ENCODE results near the gene PDLIM7.
A peak's percentile ranks its signal among the peaks of the same experiment; 100 is the strongest.
"Not testable (repeated sequence)": the region's sequence is repeated elsewhere in the genome, so short reads cannot be mapped to it uniquely, and the experiment has no call there.

PDLIM7 gene, protein sequence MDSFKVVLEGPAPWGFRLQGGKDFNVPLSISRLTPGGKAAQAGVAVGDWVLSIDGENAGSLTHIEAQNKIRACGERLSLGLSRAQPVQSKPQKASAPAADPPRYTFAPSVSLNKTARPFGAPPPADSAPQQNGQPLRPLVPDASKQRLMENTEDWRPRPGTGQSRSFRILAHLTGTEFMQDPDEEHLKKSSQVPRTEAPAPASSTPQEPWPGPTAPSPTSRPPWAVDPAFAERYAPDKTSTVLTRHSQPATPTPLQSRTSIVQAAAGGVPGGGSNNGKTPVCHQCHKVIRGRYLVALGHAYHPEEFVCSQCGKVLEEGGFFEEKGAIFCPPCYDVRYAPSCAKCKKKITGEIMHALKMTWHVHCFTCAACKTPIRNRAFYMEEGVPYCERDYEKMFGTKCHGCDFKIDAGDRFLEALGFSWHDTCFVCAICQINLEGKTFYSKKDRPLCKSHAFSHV

GRCh38 chr5:177497292-177498012, at the start of gene PDLIM7:
PDLIM7 (minus strand) TSS chr5:177497604; CDS start chr5:177496512, 1,092 bp downstream.
- DNase-seq, result peak; percentile 85

- no peak for DNase-seq
Observed at GRCh38 chr5:177546258-177546741, 48.9 kb upstream of the PDLIM7 start.

DNA sequence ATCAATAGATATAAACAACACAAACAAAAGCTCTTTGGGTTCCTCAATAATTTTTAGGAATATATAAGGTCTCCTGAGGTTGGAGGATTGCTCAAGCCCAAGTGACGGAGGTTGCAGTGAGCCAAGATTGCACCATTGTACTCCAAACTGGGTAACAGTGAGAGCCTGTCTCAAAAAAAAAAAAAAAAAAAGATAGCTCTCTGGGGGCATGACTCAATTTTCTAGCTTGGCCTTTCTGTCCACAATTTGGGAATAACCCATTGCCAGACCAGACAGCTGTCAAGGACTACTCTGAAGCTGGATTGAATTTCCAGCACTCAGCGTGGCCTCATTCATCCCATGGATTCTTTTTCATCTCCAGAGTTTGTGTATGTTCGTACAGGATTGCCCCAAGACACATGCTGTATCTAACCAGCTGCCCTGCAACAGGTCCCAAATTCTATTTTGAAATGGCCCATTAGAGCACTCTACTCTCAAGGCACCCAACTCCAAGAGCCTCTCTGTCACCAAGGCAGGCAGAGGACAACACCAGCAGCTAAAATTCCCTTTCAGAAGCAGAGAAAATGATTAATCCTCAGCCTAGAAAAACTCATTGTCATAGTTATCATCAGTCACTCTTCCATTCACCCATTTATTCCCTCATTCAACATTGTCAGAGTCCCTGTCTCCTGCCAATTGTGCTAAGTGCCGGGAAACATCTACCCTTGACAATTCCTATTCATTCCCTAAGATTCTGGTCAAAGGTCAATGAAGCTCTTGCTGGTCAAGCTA, 48.3 kb upstream of the PDLIM7 start:
- no peak for DNase-seq

DNA sequence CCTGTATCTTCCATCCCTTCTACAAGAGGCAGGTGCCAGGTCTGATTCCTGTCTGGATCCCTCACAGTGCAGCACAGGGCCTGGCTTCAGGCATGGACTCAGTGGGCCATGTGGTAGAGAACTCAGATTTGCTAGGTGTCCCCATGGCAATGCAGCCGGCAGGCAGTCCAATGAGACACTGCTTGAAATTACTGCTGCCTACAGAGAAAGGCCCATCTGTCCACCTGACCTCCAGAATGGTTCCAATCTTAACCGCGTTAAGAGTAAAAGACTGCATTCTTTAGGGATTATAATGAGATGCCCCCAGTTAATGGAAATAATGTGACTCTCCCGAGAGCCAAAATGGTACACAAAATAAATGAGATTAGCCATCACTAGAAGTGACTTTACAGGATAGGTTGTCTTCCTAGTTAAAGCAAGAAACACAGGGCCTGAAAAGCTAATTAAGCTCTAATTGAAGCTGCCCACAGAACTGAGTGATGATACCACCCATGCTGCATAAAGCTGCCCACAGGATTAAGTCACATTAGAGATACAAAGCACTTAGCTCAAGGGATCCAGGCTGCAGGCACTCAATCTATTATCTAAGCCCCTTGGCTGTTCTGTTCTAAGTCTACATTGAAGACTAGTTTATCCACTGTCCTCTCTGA, 45.5 kb upstream of the PDLIM7 start:
- no peak for DNase-seq

- no peak for DNase-seq
Observed at GRCh38 chr5:177540438-177540837, 43.0 kb upstream of the PDLIM7 start.

- no peak for DNase-seq
Observed at GRCh38 chr5:177539411-177539810, 42.0 kb upstream of the PDLIM7 start.

DNA sequence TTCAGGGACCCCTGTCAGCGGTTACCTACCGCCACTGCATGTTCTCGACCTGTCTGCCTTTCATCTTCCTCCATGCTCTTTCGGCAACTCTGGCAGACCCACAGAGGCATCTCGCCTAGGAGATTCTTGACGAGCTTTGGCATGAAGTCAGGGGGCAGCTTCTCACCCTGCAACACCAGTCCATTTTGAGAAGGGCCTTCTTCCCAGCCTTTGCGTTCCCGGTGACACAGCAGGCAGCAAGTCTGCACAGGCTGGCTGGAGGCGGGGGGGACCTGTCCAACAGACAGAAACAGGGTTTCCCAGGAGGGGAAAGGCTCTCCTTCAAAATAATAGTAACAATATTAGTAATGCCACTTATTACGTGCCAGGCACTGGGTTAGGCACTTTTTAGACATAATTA, 41.5 kb upstream of the PDLIM7 start:
- no peak for DNase-seq

DNA sequence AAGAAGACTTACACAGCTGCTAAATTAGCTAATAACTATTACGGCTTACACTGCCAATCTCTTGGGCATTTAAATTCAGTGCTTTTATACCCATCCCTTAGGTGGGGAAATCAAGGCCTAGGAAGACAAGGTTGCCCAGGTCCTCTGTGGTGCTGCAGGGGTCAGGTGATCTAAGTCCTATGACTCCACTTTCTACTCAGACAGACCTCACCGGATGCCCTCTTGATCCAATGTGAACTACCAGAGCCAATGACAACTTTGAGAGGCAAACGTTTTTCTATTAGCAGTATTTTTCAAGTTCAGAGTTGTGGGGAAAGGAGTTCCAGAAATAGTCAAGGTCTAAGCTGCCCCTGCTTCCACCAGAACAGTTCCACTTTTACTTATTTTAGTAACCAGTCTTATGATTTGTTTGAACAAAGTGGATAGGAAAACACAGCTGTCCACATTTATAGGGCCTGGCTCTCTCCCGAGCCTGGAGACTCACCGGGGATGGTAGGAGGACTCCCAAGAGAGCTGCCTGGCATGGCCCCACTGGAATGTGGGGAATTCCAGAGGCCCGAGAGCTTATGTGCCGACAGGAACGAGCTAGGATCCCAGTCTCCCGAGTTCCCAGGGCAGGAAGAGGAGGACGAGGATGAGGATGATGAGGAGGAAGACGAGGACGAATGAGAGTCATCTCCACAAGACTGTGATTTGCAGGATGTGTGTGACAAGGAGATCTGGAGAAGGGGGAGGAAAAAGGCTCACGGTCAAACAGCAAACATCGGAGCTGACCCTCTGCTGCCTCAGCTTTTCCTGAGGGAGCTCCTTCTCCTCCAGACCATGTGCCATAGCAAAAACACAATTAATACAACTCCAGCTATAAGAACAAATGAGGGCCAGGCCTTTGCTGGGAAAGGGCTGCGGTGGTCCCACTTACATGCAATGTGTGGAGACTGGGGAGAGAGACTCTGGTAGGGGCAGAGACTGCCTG, 40.3 kb upstream of the PDLIM7 start:
- no peak for DNase-seq

GRCh38 chr5:177536386-177536785, 39.0 kb upstream of the PDLIM7 start:
- DNase-seq, result no peak

- no peak for DNase-seq
Observed at GRCh38 chr5:177535125-177535524, 37.7 kb upstream of the PDLIM7 start.

- not testable (repeated sequence) for DNase-seq
Observed at GRCh38 chr5:177534433-177534832, 37.0 kb upstream of the PDLIM7 start.

DNA sequence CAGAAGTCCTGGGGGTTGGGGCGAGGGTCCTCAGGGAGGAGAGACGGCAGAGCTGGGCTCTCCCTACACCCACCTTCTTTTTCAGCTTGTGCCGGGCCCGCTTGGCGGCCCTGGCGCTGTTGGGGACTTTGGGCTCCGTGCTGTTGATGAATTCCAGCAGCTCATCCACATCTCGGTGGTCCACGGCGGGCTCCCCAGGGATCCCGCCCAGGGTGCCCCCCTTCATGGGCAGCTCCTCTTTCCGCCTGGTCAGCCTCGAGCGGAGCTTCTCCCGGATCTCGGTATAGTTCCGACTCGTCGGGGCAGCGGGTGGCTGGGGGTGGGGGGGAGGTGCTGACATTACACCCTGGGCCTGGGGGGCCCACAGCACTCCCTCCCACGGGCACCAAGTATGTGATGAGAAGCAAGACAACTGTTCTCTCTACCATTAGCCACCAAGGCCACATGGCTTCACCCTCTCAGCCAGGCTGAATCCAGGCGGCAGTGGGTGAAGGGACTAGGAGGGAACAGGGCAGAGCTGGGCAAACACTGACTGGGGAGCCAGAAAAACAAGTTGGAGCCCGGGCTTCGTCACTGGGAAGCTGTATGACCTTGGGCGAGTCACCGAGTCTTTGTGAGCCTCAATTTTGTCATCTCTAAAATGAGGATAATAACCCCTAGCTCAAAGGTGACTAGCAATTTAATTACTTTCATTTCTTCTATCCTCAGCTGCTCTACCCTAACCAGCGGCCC, 34.0 kb upstream of the PDLIM7 start:
- no peak for DNase-seq

DNA sequence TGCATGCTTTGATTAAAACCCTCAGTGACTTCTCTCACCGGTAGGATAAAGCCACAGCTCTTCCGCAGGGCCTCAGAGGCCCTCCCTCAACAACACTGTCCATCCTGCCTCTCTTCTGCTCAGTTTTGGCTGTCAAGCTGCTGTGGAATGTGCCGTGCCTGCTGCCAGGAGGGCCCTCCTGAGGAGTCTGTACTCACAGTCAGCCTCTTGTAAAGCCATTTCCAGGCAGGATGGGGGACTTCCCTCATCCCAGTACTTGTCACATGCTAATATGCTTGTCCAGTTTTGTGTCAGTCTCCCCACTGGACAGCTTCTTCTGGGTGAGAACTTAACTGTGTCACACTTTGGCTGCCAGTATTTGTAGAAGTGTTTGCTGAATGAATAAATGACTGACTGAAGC, 33.2 kb upstream of the PDLIM7 start:
- DNase-seq, result no peak

- no peak for DNase-seq
Observed at GRCh38 chr5:177529247-177530203, 32.1 kb upstream of the PDLIM7 start.

DNA sequence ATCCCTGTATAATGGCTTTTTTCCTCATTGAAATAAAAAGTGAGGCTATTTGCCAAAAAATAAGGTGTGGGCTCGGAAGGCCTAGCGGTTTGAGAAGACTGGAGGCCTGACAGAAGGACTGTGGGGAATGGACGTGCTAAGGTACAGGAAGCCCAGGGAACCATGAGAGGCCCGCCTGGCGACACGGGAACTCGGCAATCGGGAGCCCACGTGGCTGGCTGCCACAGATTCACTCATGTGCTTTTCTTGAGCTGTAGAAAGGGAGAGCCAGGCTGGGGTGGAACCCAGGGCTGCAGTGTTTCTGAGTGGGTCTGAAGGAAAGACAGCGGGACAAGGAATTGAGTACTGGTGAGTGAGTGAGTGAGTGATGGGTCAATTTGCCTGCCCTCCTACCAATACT, 31.2 kb upstream of the PDLIM7 start:
- no peak for DNase-seq

GRCh38 chr5:177527595-177527994, 30.2 kb upstream of the PDLIM7 start:
- no peak for DNase-seq

GRCh38 chr5:177526791-177527190, 29.4 kb upstream of the PDLIM7 start:
- DNase-seq, result no peak

DNA sequence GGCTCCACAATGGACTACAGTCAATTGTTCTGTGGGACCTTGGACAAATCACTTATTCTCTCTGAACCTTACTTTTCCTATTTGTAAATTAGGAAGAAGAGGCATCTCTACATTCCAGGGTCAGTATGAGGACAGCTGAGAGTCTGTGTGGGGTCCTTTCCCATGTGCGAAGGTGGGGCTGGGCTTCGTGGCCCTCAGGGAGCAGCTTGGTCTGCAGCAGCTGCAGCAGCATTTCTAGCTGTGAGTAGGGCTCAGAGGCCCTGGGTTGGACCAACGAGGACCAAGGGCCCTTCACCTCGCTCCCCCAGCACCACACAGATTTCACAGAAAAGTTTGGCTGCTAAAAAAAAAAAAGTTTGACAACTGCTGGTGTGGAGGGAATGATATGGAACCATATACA, 28.8 kb upstream of the PDLIM7 start:
- DNase-seq, result no peak

GRCh38 chr5:177524941-177525655, 27.7 kb upstream of the PDLIM7 start:
- DNase-seq, result no peak

All from NCI-H2107 (cell line).